K562 (cell line): ENCODE results near the gene DDR2. TPM values are rescaled to one million over a fixed set of nuclear protein-coding genes. Genes with fewer than 3 reads are reported as not detected.

Experiments used
- ATAC-seq: fragments of 200-7000 bp; cut with Tn5 transposase; 3 replicates; pipeline ENCODE4 v1.9.1; 2020; ENCODE audit warnings: moderate library complexity
- BruUV-seq: library from RNA; stranded (reverse); fragments of 400-500 nt; replicated peaks from 2 replicates; lab custom pipeline; 2021; lab: Mats Ljungman, UMichigan
- CTCF ChIA-PET: fragments of 300-600 bp; formaldehyde crosslinking; extraction: SDS; loops from one replicate; lab custom pipeline; 2021; ENCODE audit warnings: low intra/inter-chr PET ratio; lab: Yijun Ruan, JAX
- POLR2A ChIA-PET: fragments of 300-600, 350-650 bp; sonication (Branson Sonifier 250); formaldehyde crosslinking; extraction: SDS; loops from one replicate; lab custom pipeline; 2021; ENCODE audit warnings: antibody characterized with exemption, inconsistent platforms; lab: Yijun Ruan, JAX
- DNase-seq, 4 experiments: peaks; one replicate each; pipeline versions ENCODE4 v3.0.0 to v3.0.0-alpha.2; 2011 to 2018; ENCODE audit warnings: low spot score in 3 of 4, mixed read lengths in 3 of 4; ENCODE audit errors: extremely low read depth in 1 of 4
- FAIRE-seq: peaks from 2 replicates; lab custom pipeline; 2011; peaks lifted over from hg19 to GRCh38; lab: Jason Lieb, UNC
- H2AFZ ChIP-seq: 2 replicates; pipeline ENCODE4 v1.6.0; 2011; ENCODE audit warnings: low read depth, low read length, control low read depth, inconsistent platforms
- H3K27ac ChIP-seq: fragments of 200-600 bp; 3 replicates; pipeline ENCODE4 v1.8.0; 2011; ENCODE audit warnings: low read depth, mild to moderate bottlenecking, control low read depth, inconsistent platforms, low read length, moderate library complexity, mixed read lengths; ENCODE audit errors: extremely low read depth
- H3K27me3 ChIP-seq, 2 experiments: fragments of 300-600 bp in 1 of 2; 2 replicates in 1 of 2; 3 replicates in 1 of 2; pipeline versions ENCODE4 v1.6.0 to v1.8.0; 2011; ENCODE audit warnings: inconsistent platforms in 2 of 2, low read length in 2 of 2, mild to moderate bottlenecking in 1 of 2, mixed read lengths in 1 of 2, moderate library complexity in 1 of 2; ENCODE audit not compliant: control insufficient read depth in 2 of 2, insufficient read depth in 2 of 2
- H3K36me3 ChIP-seq: fragments of 300-600 bp; 3 replicates; pipeline ENCODE4 v1.8.0; 2011; ENCODE audit warnings: mild to moderate bottlenecking, low read length, inconsistent platforms; ENCODE audit not compliant: control insufficient read depth, insufficient read depth
- H3K4me1 ChIP-seq, 2 experiments: fragments of 200-600 bp in 1 of 2; replicated peaks in 1 of 2; 2 replicates in 1 of 2; 3 replicates in 1 of 2; pipeline versions ENCODE4 v1.5.1 to v1.8.0; 2011; ENCODE audit warnings: inconsistent platforms in 2 of 2, low read length in 2 of 2, mild to moderate bottlenecking in 1 of 2, mixed read lengths in 1 of 2, moderate library complexity in 1 of 2; ENCODE audit not compliant: control insufficient read depth in 2 of 2, insufficient read depth in 2 of 2
- H3K4me2 ChIP-seq: 2 replicates; pipeline ENCODE4 v1.6.1; 2011; ENCODE audit warnings: low read length, control low read depth, inconsistent platforms, mixed read lengths; ENCODE audit not compliant: insufficient read depth
- H3K4me3 ChIP-seq: fragments of 200-600 bp; sonication (generic), shearing (Covaris generic); 2 replicates; pipeline ENCODE4 v1.5.1; 2016; ENCODE audit warnings: control low read depth, inconsistent platforms
- H3K79me2 ChIP-seq: fragments of 200-600 bp; 3 replicates; pipeline ENCODE4 v1.8.0; 2011; ENCODE audit warnings: low read length, inconsistent platforms; ENCODE audit not compliant: control insufficient read depth, insufficient read depth
- H3K9ac ChIP-seq, 2 experiments: 2 replicates each; pipeline versions ENCODE4 v1.6.0 to v1.6.1; 2011; ENCODE audit warnings: low read depth in 2 of 2, low read length in 2 of 2, control low read depth in 1 of 2, inconsistent platforms in 1 of 2, mild to moderate bottlenecking in 1 of 2, mixed read lengths in 1 of 2; ENCODE audit not compliant: insufficient read depth in 1 of 2
- H3K9me1 ChIP-seq: one replicate; pipeline ENCODE4 v1.6.0; 2011; ENCODE audit warnings: inconsistent platforms, mild to moderate bottlenecking, low read length, moderate library complexity; ENCODE audit not compliant: control insufficient read depth, insufficient read depth
- H3K9me3 ChIP-seq: replicated peaks from 2 replicates; pipeline ENCODE4 v1.5.1; 2011; ENCODE audit warnings: low read depth, low read length, inconsistent platforms; ENCODE audit not compliant: control insufficient read depth, insufficient read depth
- H4K20me1 ChIP-seq: replicated peaks from 2 replicates; pipeline ENCODE4 v1.6.1; 2011; ENCODE audit warnings: low read length, inconsistent platforms, mixed read lengths; ENCODE audit not compliant: control insufficient read depth, insufficient read depth
- EWSR1 ChIP-seq: fragments of 450-650 bp; IDR thresholded peaks from 2 replicates; pipeline ENCODE4 v1.6.1; 2018; ENCODE audit warnings: borderline replicate concordance, mild to moderate bottlenecking, low read depth, moderate library complexity; ENCODE audit not compliant: partially characterized antibody
- GTF2E2 ChIP-seq: fragments of 200-800 bp; sonication (Bioruptor generic); IDR thresholded peaks from 2 replicates; pipeline ENCODE4 v1.6.1; 2016; ENCODE audit warnings: missing genetic modification characterization, missing compliant biosample characterization
- LEF1 ChIP-seq: fragments of 450-650 bp; IDR thresholded peaks from 2 replicates; pipeline ENCODE4 v1.6.1; 2016; ENCODE audit warnings: mild to moderate bottlenecking
- MAFF ChIP-seq: IDR thresholded peaks from 2 replicates; pipeline ENCODE4 v1.6.1; 2012; ENCODE audit warnings: low read length, improper control_type of control experiment
- RBM39 ChIP-seq: fragments of 200-400 bp; formaldehyde crosslinking; optimal IDR thresholded peaks from 2 replicates; pipeline ENCODE3; 2018; ENCODE audit warnings: low read depth, low read length
- RNF2 ChIP-seq: sonication (generic); IDR thresholded peaks from 2 replicates; pipeline ENCODE4 v1.6.1; 2016
- SAP30 ChIP-seq: fragments of 200-600 bp; sonication (generic); IDR thresholded peaks from 2 replicates; pipeline ENCODE4 v1.6.1; 2012; ENCODE audit warnings: borderline replicate concordance, low read depth, mild to moderate bottlenecking, moderate library complexity, low read length, control low read depth, inconsistent platforms; ENCODE audit not compliant: insufficient read depth, poor library complexity, severe bottlenecking
- XRCC3 ChIP-seq: fragments of 450-650 bp; IDR thresholded peaks from 2 replicates; pipeline ENCODE4 v1.6.1; 2017; ENCODE audit warnings: mild to moderate bottlenecking, moderate library complexity
- ZFP30 ChIP-seq: fragments of 250-450 bp; sonication (Bioruptor Pico); IDR thresholded peaks from 2 replicates; pipeline ENCODE4 v1.8.0; 2022; ENCODE audit warnings: moderate library complexity, mild to moderate bottlenecking, inconsistent platforms, borderline replicate concordance
- ZNF124 ChIP-seq: sonication (generic); formaldehyde crosslinking; IDR thresholded peaks from 2 replicates; pipeline ENCODE4 v1.8.1; 2022; ENCODE audit warnings: missing genetic modification reagents
- ZNF282 ChIP-seq: sonication (generic); formaldehyde crosslinking; IDR thresholded peaks from 2 replicates; pipeline ENCODE4 v1.8.1; 2023; ENCODE audit warnings: missing genetic modification reagents
- ZNF324 ChIP-seq: fragments of 250-450 bp; sonication (Bioruptor Pico); IDR thresholded peaks from 2 replicates; pipeline ENCODE4 v1.4.0; 2020; ENCODE audit warnings: mild to moderate bottlenecking
- ZNF785 ChIP-seq: fragments of 250-450 bp; sonication (Bioruptor Pico); IDR thresholded peaks from 2 replicates; pipeline ENCODE4 v1.4.0; 2020; ENCODE audit warnings: mild to moderate bottlenecking
- ZSCAN29 ChIP-seq: fragments of 450-650 bp; IDR thresholded peaks from 2 replicates; pipeline ENCODE4 v1.6.1; 2017
- ZZZ3 ChIP-seq: fragments of 450-650 bp; IDR thresholded peaks from 2 replicates; pipeline ENCODE4 v1.6.1; 2016; ENCODE audit warnings: antibody characterized with exemption, mild to moderate bottlenecking, moderate library complexity
- WGBS: fragments of 100-300 bp; shearing (Covaris generic); methylation state at CpG from one replicate; pipeline ENCODE4 v1.1.6; 2016; ENCODE audit warnings: low coverage, mixed read lengths; ENCODE audit not compliant: insufficient coverage; ENCODE audit errors: missing lambda C conversion rate; 5-methylcytosine and 5-hydroxymethylcytosine counted together
- in situ Hi-C: fragments of 300-500 bp; cut with MboI; formaldehyde crosslinking; loops from 4 replicates; pipeline ENCODE4 v1.15.0; 2018; ENCODE audit warnings: inconsistent platforms, mixed read lengths
- intact Hi-C: fragments of 100-400 bp; cut with micrococcal nuclease; formaldehyde crosslinking; loops from 2 replicates; pipeline ENCODE4 v1.14.2; 2022
- polyA plus RNA-seq, 8 experiments: library from polyadenylated mRNA; depleted of rRNA in 4 of 8; stranded (reverse) in 5 of 8; unstranded in 3 of 8; fragments of >200 nt; fragmentation: Nextera tagmentation in 2 of 8; fragmentation: Illumina TruSeq in 1 of 8; extraction: Ambion mirVana in 2 of 8; extraction: Trizol in 1 of 8; gene quantifications; 2 replicates each; pipeline versions ENCODE4 v1.2.1 to v1.2.3, GENCODE V29; 2011 to 2014; ENCODE audit warnings: inconsistent platforms in 1 of 8, missing spikeins in 1 of 8
- total RNA-seq, 7 experiments: library from RNA; depleted of rRNA in 6 of 7; stranded (reverse); fragments of >200 nt in 6 of 7; fragmentation: Illumina TruSeq in 2 of 7; extraction: Trizol in 2 of 7; gene quantifications; 2 replicates each; pipeline versions ENCODE4 v1.2.1 to v1.2.3, GENCODE V29; 2011 to 2021; ENCODE audit warnings: low replicate concordance in 1 of 7
- TF ChIP-seq, protein P1 (sequence below), 3 experiments: IDR thresholded peaks in 2 of 3; conservative IDR thresholded peaks in 1 of 3; 2 replicates each; pipeline ENCODE4 v1.5.1; 2011 to 2012; ENCODE audit warnings: low read length in 3 of 3, mild to moderate bottlenecking in 3 of 3, control low read depth in 2 of 3, improper control_type of control experiment in 1 of 3, inconsistent platforms in 1 of 3, low read depth in 1 of 3, mixed read lengths in 1 of 3, moderate library complexity in 1 of 3; ENCODE audit not compliant: insufficient read depth in 2 of 3
- TF ChIP-seq, protein P2 (sequence below): fragments of 200-800 bp; sonication (Bioruptor generic); IDR thresholded peaks from 2 replicates; pipeline ENCODE4 v1.6.1; 2017; ENCODE audit warnings: missing genetic modification characterization, missing compliant biosample characterization
- TF ChIP-seq, protein P3 (sequence below): IDR thresholded peaks from 2 replicates; pipeline ENCODE4 v1.6.1; 2014; ENCODE audit warnings: antibody characterized with exemption
- TF ChIP-seq, protein P4 (sequence below): fragments of 450-650 bp; IDR thresholded peaks from 2 replicates; pipeline ENCODE4 v1.6.1; 2016; ENCODE audit warnings: missing biosample characterization, missing genetic modification characterization

DDR2 gene
- total and polyA plus RNA-seq, 9 of the 15 experiments (the other 6 are each of a cell fraction or from before 2014, with no cell fraction given) = 0.36 to 2.0 (median 1.1) TPM

DNA sequence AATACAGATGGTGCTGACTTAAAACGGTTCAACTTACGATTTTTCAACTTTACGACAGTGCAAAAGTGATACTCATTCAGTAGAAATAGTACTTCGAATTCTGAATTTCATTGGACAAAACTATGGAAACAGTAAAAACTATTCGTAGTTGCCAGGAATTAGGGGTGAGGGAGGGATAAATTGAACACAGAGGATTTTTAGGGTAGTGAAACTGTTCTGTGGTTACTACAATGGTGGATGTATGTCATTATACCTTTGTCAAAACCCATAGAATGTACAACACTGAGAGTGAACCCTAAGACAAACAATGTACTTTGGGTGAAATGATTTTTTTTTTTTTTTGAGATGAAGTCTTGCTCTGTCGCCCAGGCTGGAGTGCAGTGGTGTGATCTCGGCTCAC is 7.5 kb downstream of the DDR2 start:
- no peak for DNase-seq
- H3K79me2 ChIP-seq = no peaks in the 10 kb centered on the region
- H3K4me2 ChIP-seq = no peak overlapping the region
- BruUV-seq = no TSS peak
- H3K9ac ChIP-seq = no peak overlapping the region
- no peaks in the 10 kb centered on the region for H3K9me1 ChIP-seq
- no peaks in the 10 kb centered on the region for H3K27me3 ChIP-seq
- H3K4me1 ChIP-seq = peaks cover 0 to 13% of the 10 kb centered on the region in 2 experiments; a peak in 2 of 5 replicates
- 47% methylated on average over 6 of the region's 7 CpGs for WGBS
- CTCF ChIA-PET = no interaction called here
- TF ChIP-seq SAP30 = no peak
- TF ChIP-seq, protein P1, sequence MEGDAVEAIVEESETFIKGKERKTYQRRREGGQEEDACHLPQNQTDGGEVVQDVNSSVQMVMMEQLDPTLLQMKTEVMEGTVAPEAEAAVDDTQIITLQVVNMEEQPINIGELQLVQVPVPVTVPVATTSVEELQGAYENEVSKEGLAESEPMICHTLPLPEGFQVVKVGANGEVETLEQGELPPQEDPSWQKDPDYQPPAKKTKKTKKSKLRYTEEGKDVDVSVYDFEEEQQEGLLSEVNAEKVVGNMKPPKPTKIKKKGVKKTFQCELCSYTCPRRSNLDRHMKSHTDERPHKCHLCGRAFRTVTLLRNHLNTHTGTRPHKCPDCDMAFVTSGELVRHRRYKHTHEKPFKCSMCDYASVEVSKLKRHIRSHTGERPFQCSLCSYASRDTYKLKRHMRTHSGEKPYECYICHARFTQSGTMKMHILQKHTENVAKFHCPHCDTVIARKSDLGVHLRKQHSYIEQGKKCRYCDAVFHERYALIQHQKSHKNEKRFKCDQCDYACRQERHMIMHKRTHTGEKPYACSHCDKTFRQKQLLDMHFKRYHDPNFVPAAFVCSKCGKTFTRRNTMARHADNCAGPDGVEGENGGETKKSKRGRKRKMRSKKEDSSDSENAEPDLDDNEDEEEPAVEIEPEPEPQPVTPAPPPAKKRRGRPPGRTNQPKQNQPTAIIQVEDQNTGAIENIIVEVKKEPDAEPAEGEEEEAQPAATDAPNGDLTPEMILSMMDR (IDR thresholded peaks at IDR 0.05 in 2 of 3, conservative IDR thresholded peaks at IDR 0.05 in 1 of 3; ENCODE audit: insufficient read depth in 2 of 3, low read depth in 1 of 3, low read length in 3 of 3) = no peak
- no peak for TF ChIP-seq RBM39
- no peak for TF ChIP-seq ZNF124 (CRISPR knock-in tag)
- TF ChIP-seq, protein P2, sequence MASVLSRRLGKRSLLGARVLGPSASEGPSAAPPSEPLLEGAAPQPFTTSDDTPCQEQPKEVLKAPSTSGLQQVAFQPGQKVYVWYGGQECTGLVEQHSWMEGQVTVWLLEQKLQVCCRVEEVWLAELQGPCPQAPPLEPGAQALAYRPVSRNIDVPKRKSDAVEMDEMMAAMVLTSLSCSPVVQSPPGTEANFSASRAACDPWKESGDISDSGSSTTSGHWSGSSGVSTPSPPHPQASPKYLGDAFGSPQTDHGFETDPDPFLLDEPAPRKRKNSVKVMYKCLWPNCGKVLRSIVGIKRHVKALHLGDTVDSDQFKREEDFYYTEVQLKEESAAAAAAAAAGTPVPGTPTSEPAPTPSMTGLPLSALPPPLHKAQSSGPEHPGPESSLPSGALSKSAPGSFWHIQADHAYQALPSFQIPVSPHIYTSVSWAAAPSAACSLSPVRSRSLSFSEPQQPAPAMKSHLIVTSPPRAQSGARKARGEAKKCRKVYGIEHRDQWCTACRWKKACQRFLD (CRISPR knock-in tag) = no peak
- no peak for TF ChIP-seq ZNF282 (CRISPR knock-in tag)
- no peak for TF ChIP-seq ZNF324 (CRISPR knock-in tag)
- TF ChIP-seq, protein P3, sequence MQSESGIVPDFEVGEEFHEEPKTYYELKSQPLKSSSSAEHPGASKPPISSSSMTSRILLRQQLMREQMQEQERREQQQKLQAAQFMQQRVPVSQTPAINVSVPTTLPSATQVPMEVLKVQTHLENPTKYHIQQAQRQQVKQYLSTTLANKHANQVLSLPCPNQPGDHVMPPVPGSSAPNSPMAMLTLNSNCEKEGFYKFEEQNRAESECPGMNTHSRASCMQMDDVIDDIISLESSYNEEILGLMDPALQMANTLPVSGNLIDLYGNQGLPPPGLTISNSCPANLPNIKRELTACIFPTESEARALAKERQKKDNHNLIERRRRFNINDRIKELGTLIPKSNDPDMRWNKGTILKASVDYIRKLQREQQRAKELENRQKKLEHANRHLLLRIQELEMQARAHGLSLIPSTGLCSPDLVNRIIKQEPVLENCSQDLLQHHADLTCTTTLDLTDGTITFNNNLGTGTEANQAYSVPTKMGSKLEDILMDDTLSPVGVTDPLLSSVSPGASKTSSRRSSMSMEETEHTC = no peak
- no peak for TF ChIP-seq ZSCAN29
- TF ChIP-seq LEF1 = no peak
- TF ChIP-seq EWSR1 = no peak
- TF ChIP-seq, protein P4, sequence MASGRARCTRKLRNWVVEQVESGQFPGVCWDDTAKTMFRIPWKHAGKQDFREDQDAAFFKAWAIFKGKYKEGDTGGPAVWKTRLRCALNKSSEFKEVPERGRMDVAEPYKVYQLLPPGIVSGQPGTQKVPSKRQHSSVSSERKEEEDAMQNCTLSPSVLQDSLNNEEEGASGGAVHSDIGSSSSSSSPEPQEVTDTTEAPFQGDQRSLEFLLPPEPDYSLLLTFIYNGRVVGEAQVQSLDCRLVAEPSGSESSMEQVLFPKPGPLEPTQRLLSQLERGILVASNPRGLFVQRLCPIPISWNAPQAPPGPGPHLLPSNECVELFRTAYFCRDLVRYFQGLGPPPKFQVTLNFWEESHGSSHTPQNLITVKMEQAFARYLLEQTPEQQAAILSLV (tag) = no peak
- no peak for TF ChIP-seq ZFP30 (CRISPR knock-in tag)
- TF ChIP-seq ZZZ3 = no peak
- no peak for TF ChIP-seq RNF2
- no peak for TF ChIP-seq XRCC3
- TF ChIP-seq ZNF785 (CRISPR knock-in tag) = no peak
- TF ChIP-seq MAFF = no peak
- TF ChIP-seq GTF2E2 (tag) = no peak
- in situ Hi-C loops (no loop called here), intact Hi-C loops (no loop called here)
- H3K27ac ChIP-seq = no peak overlapping the region
- no peaks in the 10 kb centered on the region for H4K20me1 ChIP-seq
- no peak overlapping the region for H2AFZ ChIP-seq
- POLR2A ChIA-PET = interaction anchor here (2.8 kb wide), 1 partner anchor 8 kb away, joined by 12 read pairs; the partner anchor contains the start of gene DDR2
- FAIRE-seq = no peak
- H3K36me3 ChIP-seq = no peaks in the 10 kb centered on the region
- no peaks in the 10 kb centered on the region for H3K9me3 ChIP-seq
- no peak overlapping the region for H3K4me3 ChIP-seq
- ATAC-seq = no peak
